Measurements from ENCODE around the gene COL24A1. TPM values are rescaled to one million over a fixed set of nuclear protein-coding genes. Genes with fewer than 3 reads are reported as not detected.

COL24A1 gene
- total and polyA plus RNA-seq, 7 donors, result 0.03 to 1.3 (median 0.13) TPM

DNA sequence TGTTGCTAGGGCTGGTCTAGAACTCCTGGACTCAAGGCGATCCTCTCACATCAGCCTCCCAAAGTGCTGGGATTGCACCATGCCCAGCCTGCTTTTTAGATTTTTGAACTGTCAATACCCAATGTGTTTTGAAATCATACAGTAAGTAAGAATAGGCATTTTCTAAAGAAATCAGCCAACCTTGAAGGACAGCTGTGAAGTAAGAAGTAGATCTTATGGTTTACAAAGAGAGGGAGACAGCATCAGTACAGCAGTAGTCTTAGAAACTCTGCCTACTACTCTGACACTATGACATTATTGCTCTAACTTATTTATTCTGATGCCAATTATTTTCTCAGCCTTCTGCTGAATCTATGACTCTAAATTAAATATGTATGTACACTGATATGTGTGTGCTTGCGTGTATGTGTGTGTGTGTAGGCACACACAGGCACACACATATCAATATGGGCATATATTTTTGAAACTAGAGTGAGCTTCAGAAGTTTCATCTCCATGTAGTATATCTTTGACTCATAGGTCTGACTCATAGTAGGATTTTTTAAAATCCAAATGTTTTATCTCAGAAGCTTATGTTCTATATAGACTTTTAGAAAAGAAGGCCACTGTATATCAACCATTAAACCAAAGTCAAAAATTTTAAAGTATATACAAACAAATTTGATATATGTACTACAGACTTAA, 140.4 kb downstream of the COL24A1 start:
- DNase-seq (no peak), ATAC-seq (no peak)
- Histone ChIP-seq H3K4me3 (no peak overlapping the region), H3K36me3 (ENCODE audit: insufficient read depth in 1 of 2, low read depth in 1 of 2) (no peaks in the 10 kb centered on the region), H3K27me3 (ENCODE audit: insufficient read depth in 3 of 3, low read length in 2 of 3) (no peaks in the 10 kb centered on the region), H3K4me1 (no peaks in the 10 kb centered on the region), H3K9me3 (no peaks in the 10 kb centered on the region), H3K27ac (no peak overlapping the region)
- intact Hi-C loops (cut with DNase I), result loop anchor here in 1 of 2 donors (10.0 kb wide), 1 partner anchor 711 kb away; no protein-coding TSS in a partner anchor
- 74 to 99% (median 98%) methylated on average over 2 of the region's 2 CpGs for WGBS, 3 donors
- TF ChIP-seq, protein P1, sequence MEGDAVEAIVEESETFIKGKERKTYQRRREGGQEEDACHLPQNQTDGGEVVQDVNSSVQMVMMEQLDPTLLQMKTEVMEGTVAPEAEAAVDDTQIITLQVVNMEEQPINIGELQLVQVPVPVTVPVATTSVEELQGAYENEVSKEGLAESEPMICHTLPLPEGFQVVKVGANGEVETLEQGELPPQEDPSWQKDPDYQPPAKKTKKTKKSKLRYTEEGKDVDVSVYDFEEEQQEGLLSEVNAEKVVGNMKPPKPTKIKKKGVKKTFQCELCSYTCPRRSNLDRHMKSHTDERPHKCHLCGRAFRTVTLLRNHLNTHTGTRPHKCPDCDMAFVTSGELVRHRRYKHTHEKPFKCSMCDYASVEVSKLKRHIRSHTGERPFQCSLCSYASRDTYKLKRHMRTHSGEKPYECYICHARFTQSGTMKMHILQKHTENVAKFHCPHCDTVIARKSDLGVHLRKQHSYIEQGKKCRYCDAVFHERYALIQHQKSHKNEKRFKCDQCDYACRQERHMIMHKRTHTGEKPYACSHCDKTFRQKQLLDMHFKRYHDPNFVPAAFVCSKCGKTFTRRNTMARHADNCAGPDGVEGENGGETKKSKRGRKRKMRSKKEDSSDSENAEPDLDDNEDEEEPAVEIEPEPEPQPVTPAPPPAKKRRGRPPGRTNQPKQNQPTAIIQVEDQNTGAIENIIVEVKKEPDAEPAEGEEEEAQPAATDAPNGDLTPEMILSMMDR (IDR thresholded peaks at IDR 0.05), result no peak

DNA sequence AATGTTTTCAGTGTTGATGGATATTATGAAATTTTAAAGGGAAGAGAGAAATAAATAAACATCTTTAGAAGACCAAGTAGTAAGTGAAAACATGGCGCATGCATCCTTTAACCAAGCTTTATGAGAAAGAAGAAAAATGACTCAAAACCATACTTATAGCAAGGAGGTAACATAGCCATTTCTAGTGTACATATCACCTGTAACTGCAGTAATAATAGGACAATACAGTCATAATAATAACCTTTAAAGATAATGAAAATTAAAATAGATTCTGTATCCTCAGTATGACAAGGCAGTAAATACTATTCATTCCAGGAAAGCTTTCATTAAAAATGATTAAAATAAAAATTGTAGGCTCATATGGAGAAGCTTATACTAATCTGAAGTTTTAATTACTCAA, 141.2 kb downstream of the COL24A1 start:
- no peak overlapping the region for H3K27ac ChIP-seq
- no peaks in the 10 kb centered on the region for H3K4me1 ChIP-seq
- DNase-seq, result no peak
- TF ChIP-seq, protein P1 (IDR thresholded peaks at IDR 0.05), result no peak
- no peak overlapping the region for H3K4me3 ChIP-seq
- no peaks in the 10 kb centered on the region for H3K27me3 ChIP-seq (ENCODE audit: insufficient read depth in 3 of 3, low read length in 2 of 3)
- ATAC-seq, result no peak
- H3K9me3 ChIP-seq, result no peaks in the 10 kb centered on the region
- H3K36me3 ChIP-seq (ENCODE audit: insufficient read depth in 1 of 2, low read depth in 1 of 2), result no peaks in the 10 kb centered on the region
- WGBS, 3 donors, result 89 to 97% (median 93%) methylated on average over 1 of the region's 1 CpG
- intact Hi-C loops (cut with DNase I), result loop anchor here in 1 of 2 donors (10.0 kb wide), 1 partner anchor 711 kb away; no protein-coding TSS in a partner anchor

DNA sequence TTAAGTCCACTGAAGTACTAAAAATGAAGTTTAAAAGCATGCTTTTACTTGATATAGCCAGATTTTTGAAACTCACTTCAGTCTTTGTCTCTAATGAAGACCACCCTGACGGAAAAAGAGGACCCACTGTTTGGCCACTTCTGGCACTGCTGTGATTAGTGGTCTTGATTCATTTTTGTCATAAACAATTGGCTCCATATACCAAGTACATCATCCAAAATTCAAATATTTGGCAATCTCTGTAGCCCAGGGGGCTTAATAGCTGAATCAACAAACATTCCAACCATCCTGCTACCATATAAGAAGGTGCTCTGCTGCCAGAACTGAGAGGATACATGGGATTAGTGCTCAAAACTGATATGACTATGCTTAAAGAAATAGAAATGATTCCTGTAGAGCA, 156.0 kb downstream of the COL24A1 start:
- ATAC-seq (no peak), DNase-seq (no peak)
- WGBS, 3 donors, result 56 to 62% (median 59%) methylated on average over 1 of the region's 1 CpG
- intact Hi-C loops (cut with DNase I), result no loop called here
- Histone ChIP-seq H3K27me3 (ENCODE audit: insufficient read depth in 3 of 3, low read length in 2 of 3) (no peaks in the 10 kb centered on the region), H3K9me3 (peaks cover 3% of the 10 kb centered on the region), H3K27ac (no peak overlapping the region), H3K4me3 (no peak overlapping the region), H3K4me1 (no peaks in the 10 kb centered on the region), H3K36me3 (ENCODE audit: insufficient read depth in 1 of 2, low read depth in 1 of 2) (no peaks in the 10 kb centered on the region)
- TF ChIP-seq, protein P1 (IDR thresholded peaks at IDR 0.05), result no peak

DNA sequence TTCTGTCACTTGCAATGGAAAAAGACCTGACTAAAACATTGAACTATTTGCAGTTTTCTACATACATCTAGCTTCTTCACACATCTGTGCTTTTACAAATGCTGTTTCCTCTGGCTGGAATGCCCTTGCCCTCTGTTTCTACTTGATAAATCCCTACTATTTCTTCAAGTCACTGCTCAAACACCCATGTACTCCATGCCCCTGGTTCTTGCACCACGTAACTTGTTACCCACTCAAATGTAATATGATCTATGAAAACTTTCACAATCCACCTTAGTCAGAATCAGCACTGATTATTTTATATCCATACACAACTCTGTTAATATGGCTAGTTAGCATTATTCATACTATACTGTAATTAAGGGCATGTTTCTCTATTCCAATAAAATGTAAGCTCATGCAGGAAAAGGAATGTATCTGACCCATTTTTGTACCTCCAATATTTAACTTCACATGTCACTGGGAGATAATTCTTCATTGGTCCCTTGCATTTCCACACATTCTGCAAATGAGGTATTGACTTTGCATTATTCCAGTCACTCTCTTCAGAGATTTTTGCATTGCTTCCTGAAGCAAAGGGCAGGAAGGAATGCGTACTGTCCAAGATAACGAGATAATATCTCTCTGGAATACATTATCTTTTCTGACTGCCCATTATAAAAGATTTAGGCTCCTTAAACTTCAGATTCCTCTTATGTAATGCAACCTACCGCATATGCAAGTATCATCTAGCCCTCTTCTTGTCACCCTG, 158.3 kb downstream of the COL24A1 start:
- Histone ChIP-seq H3K4me1 (no peaks in the 10 kb centered on the region), H3K27ac (no peak overlapping the region), H3K27me3 (ENCODE audit: insufficient read depth in 3 of 3, low read length in 2 of 3) (no peaks in the 10 kb centered on the region), H3K4me3 (no peak overlapping the region), H3K36me3 (ENCODE audit: insufficient read depth in 1 of 2, low read depth in 1 of 2) (no peaks in the 10 kb centered on the region), H3K9me3 (no peaks in the 10 kb centered on the region)
- ATAC-seq, result no peak
- 81 to 85% (median 82%) methylated on average over 4 of the region's 4 CpGs for WGBS, 3 donors
- intact Hi-C loops (cut with DNase I), result no loop called here
- TF ChIP-seq, protein P1 (IDR thresholded peaks at IDR 0.05), result no peak
- DNase-seq, result no peak

Measured in psoas muscle (tissue), 8 donors.